A375 (cell line): ENCODE data around the gene LUZP2. TPM values are rescaled to one million over a fixed set of nuclear protein-coding genes. Genes with fewer than 3 reads are reported as not detected.

Experiments
- small RNA-seq: library from RNA; depleted of rRNA; stranded (forward); fragments of <200 nt; gene quantifications from one replicate; pipeline ENCODE3, GENCODE V24; 2014
- total RNA-seq: library from RNA; depleted of rRNA; stranded (reverse); fragments of >200 nt; shearing (Covaris generic); gene quantifications from 2 replicates; pipeline ENCODE4 v1.2.3, GENCODE V29; 2014; rRNA removed

The LUZP2 gene
- total RNA-seq = 0.16 TPM in 1 of 2 replicates, not detected in the other

GRCh38 chr11:24496736-24497725 lies at the start of gene LUZP2:
TSS of gene LUZP2 (plus strand) at chr11:24497053.

Small RNA genes lying within 50 kb of the gene (small RNA-seq; reads per million reads assigned to genes)
- not detected for gene RF00019
